ENCODE measurements around the gene DCDC2C. TPM values are rescaled to one million over a fixed set of nuclear protein-coding genes. Genes with fewer than 3 reads are reported as not detected.

Gene DCDC2C
- total RNA-seq, 1 donor from 2014 or later: 1.2 TPM

DNA sequence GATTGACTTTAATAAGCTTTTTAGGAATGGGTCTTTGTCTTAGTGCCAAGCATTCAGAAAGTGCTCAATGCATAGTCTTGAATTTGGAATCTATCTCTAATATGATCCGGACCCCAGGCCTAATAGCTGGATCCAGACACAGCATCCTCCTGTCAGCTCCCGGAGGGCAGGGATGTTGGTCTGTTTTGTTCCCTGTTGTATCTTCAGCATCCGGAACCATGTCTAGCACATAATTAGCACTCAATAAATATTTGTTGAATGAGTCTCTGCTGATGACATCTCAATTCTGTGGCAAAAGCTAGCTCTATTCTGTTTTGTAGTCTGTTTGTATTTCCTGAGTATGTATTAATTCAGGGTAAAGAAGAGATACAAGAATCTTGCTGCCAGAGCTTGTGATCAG is 169.1 kb downstream of the DCDC2C start:
- no peak for FAIRE-seq
- DNase-seq (ENCODE audit: low spot score in 2 of 2): no peak

DNA sequence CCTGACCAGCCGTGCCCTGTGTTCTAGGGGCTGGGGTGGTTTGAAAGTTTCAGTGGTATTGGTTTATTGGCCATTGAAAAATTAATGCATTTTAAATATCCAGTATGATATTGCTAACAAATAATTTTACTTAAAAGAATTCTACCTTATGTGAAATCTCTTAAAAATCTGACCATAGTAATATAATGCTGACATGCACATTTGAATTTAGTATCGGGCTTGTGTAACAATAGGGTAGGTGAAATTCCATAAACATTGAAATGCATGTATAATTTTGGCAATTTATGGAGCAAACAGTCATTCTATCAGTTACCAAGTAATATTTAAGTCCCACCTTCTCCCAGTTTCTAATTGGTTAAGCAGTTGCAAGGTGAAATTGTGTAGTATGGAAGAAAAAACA is 170.5 kb downstream of the DCDC2C start:
- no peak for FAIRE-seq
- DNase-seq (ENCODE audit: low spot score in 2 of 2): no peak

DNA sequence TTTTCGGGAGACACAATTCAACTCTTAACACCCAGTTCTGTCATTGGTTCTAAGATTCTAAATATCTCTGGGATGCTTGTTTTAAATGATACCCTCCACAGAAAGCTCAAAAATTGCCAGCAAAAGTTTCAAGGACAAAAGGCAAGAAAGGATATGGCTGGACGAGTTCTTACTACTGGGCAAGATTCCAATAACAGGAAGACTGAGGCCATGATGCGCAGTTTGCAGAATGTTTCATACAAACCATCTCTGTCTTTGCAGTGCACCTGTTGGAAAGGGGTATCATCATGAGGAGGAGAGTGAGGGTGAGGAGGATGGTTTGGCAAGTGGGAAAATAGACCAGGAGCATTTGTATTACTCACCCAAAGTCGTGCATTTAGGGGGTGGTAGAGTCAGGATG is 172.8 kb downstream of the DCDC2C start:
- FAIRE-seq: no peak
- no peak for DNase-seq (ENCODE audit: low spot score in 2 of 2)

DNA sequence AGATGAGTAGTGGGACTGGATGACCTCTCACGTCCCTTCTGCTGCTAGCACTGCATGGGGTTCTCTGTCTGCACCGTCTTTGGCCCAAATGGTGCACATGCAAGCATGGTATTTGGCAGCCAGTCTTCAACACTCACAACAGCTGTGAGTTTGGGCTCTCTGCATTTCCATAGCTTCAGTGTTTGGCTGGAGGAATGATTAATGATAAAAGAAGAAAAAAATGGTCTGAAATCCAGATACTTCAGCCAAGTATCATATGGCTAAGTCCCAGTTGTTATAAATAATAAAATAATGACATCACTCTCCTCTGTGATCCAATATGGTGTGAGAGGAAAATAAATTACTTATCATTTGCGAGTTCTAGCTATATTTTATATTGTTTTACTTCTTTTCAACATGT is 173.3 kb downstream of the DCDC2C start:
- DNase-seq (ENCODE audit: low spot score in 2 of 2): no peak
- no peak for FAIRE-seq

DNA sequence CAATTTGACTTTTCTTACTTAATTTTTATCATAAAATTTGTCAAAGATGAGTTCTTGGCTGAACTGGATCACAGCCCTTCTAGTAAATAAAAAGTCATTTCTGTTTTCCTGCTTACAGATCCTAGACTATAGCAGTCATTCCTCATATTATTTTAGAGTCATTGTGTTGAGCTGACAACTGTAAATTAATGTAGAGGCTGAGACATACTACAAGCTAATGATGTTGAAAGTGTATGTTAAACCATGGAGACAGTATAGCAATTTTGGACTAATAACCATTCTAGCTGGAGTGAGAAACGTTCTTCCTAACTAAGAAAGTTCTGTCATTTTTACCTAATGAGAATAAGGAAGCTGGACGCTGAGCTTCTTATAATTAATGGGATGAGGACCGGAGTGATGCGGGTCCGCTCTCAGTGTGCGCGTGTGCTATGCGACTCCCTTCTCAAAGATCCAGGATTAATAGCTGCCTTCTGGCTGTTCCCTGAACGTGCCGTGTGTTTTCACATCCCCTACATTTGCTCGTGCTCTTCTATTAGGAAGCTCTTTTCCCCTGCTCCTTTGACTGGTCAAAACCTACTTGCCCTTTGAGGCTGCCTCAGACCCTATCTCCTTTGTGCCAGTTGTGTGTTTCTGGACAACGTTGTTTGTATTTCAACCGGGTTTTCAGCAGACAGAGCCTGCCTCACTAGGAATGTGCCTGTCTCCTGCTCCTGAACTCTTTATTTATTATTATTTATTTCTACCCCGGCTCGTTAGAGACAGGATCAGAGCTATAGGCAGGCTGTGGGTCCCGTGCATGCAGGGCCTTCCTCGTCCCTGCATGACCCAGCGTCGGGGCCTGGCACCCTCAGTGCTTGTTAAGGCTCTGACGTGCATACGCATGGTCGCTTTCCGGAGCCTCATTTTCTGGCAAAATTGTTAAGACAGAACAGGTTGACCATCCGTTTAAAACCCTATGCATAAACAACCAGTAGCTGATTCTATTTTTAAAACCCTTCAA is 182.6 kb downstream of the DCDC2C start:
- DNase-seq (ENCODE audit: low spot score in 2 of 2): no peak

DNA sequence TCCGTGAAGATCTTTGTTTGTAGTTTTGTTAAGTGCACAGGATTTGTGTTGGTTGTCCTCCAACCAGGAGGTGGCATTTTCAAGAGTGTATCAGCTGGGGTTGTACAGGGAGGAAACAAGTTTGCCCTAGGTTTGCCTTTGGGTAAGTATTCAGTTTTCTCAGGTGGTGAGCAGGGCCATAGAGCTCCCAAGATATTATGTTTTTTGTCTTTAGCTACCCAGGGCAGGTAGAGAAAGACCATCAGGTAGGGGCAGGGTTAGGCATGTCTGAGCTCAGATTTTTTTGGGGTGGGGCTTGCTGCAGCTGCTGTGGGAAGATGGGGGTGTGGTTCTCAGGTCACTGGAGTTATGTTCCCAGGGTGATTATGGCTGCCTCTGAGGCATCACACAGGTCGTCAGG is 191.6 kb downstream of the DCDC2C start:
- DNase-seq (ENCODE audit: low spot score in 2 of 2): no peak
- FAIRE-seq: no peak

More for the DNA sequence above, 182.6 kb downstream of the DCDC2C start:
- no peak for FAIRE-seq

Other genes with a start within 250 kb of the DCDC2C start
- gene ADI1, start 184.0 kb upstream of the DCDC2C start, total RNA-seq: 11.8 TPM
- 20.8 TPM for gene RNASEH1, start 145.2 kb upstream of the DCDC2C start, total RNA-seq
- gene RPS7, start 128.3 kb upstream of the DCDC2C start, total RNA-seq: 1,245 TPM
- gene COLEC11, start 108.5 kb upstream of the DCDC2C start, total RNA-seq: 0.41 TPM
- gene ALLC, start 45.4 kb upstream of the DCDC2C start, total RNA-seq: under 0.01 TPM